A204.1 (cell line): Measurements from ENCODE around the gene AGAP1.

ENCODE experiments used
- FAIRE-seq: peaks from 2 replicates; lab custom pipeline; 2012; peaks lifted over from hg19 to GRCh38; lab: Jason Lieb, UNC

Gene AGAP1

GRCh38 chr2:235770909-235771820, 277.3 kb downstream of the AGAP1 start:
- no peak for FAIRE-seq

DNA sequence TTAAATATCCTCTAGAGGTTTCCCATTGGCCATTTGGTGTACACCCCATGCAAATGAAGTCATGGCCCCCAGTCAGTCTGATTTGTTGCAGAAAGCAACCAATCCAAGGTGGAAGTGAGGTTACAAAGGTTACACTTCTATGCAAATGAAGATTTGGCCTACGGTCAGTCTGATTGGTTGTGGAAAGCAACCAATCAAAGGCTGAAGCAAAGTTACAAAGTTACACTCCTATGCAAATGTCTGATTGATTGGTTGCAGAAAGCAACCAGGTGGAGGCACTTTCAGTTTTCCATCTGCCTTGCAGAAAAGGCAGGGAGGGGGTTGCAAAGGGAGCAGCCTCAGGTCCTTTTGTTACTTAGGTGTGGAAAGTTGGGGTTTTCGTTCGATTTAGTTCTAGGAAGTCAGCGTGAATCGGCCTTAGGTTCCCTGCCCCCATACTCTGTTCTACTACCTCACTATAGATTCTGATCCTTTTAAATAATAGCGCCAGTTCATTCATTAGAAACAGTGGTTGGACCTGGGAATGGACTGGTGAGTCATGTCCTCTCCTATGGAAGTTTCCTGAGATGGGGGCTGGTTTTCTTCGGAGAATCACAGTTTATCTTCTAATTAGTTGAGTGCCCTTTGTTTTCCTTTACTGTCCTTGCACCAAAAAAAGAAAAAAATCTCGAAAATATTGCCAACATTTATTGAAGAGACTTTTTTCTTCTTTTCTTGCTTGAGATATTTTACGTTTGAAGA, 279.5 kb downstream of the AGAP1 start:
- no peak for FAIRE-seq

GRCh38 chr2:235774153-235774870, 280.5 kb downstream of the AGAP1 start:
- no peak for FAIRE-seq

GRCh38 chr2:235776531-235776930, 282.7 kb downstream of the AGAP1 start:
- FAIRE-seq: no peak

- FAIRE-seq: no peak
Observed at GRCh38 chr2:235779444-235779896, 285.6 kb downstream of the AGAP1 start.

DNA sequence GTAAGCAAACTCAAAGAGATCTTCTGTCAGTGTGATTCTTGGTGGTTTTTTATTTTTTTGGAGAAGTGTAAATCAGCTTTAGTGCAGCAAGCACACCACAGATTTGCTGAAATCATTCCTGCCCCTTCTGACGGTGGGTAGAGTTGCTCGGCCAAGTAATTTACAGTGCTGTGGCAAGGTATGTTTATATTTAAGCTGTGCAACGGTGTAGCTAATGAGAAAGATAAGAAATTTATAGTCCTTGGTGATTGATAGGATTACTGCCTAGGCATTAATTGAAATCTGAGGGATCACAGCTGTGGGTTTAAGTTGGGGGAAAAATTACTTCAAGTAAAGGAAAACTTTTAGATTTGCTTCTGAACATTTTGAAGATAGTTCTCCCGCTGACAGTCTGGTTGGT, 286.6 kb downstream of the AGAP1 start:
- no peak for FAIRE-seq

DNA sequence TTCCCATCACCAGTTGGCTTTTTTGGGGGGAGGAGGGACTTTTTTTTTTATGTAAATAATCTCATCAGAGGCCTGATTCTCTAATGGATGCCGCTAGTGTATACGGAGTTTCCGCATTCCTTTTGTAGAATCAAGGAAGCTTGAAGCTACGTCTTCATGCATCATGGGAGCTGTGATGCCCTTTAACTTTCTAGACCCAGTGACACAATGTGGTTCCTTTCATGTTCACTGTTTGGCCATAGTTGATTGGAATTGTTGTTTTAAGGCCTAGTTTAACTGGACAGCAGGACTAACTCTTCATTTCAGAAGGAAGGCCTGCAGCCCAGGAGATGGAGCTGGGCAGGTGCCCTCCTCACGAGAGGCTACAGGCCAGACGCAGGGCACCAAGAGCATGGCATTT, 287.9 kb downstream of the AGAP1 start:
- FAIRE-seq: no peak

- no peak for FAIRE-seq
Observed at GRCh38 chr2:235784788-235785187, 290.9 kb downstream of the AGAP1 start.

DNA sequence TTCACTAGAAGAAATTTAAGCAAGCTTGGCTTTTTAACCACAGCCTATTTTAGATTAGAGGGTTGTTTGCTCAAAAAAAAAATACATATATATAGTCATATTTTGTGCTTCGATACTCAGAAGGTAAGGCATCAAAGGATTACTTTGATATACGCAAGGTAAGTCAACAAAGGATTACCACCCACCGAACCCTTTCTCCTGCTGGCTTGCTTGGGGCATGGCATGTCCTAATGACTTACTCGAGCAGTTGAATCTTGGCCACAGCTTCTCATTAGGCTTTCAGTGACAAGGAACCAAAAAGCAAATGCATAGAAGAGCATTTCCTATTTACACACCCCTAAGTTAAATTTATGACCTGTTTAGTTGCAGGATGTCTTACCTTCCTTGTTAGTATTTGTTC, 295.7 kb downstream of the AGAP1 start:
- no peak for FAIRE-seq

- FAIRE-seq: no peak
Observed at GRCh38 chr2:235793163-235793752, 299.4 kb downstream of the AGAP1 start.

DNA sequence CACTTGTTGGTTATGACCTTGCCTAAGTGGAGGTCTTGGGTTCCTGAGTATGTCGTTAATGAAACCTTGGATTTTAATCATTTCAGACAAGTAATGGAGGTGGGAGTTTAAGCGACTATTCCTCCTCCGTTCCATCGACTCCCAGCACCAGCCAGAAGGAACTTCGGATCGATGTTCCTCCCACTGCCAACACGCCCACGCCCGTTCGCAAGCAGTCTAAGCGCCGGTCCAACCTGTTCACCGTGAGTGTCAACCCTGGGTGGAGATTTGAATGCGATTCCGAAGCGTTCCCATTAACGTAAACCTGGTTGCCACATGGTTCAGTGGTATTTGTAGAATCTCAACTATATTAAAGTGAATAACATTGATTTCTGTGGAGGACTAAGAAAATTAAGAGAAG, 305.4 kb downstream of the AGAP1 start:
- FAIRE-seq: no peak

GRCh38 chr2:235802542-235802941, 308.7 kb downstream of the AGAP1 start:
- no peak for FAIRE-seq

DNA sequence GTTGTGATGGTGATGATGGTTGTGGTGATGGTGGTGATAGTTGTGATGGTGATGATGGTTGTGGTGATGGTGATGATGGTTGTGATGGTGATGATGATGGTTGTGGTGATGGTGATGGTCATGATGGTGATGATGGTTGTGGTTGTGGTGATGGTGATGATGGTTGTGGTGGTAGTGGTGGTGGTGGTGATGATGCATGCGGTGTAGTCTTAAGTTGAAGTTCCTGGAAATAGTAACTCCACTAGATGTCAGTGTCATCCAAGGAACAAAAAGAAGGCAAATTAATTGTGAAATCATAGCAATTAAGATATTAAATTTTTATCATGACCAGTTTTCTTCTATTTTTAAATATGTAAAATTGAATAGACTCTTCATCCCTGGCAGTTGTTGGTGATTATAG, 309.2 kb downstream of the AGAP1 start:
- FAIRE-seq: no peak

GRCh38 chr2:235804676-235805075, 310.8 kb downstream of the AGAP1 start:
- no peak for FAIRE-seq

DNA sequence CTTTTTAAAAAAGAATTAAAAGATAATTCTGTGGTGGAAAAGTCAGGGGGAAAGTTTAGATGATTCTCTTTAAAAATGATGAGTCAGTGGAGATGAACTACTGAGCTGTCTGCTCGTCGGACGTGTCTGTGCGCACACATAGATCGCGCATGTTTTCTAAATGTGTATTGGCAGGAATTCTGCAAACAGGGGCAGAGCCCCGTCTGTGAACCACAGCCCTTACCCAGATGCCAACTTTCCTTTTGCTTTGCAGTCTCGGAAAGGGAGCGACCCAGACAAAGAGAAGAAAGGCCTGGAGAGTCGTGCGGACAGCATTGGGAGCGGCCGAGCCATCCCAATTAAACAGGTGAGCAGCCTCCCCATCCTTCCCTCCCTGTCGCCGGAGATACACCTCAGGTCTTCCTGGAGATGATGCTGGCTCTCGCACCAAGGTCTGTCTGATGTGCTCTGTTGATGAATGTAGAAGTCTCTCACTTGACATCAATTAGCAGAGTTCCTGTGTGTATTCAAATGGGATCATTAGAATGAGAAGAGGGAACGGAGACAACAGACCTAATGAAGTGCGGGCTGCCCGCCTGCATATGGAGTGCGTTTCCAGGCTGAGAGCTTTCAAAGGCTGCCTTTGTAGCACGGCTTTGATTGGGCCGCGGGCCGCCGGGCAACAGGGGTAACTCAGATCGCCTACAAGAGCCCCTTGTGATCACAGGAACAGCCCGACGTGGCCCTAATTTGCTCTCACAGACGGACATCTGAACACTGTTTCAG, 313.3 kb downstream of the AGAP1 start:
- FAIRE-seq: no peak

DNA sequence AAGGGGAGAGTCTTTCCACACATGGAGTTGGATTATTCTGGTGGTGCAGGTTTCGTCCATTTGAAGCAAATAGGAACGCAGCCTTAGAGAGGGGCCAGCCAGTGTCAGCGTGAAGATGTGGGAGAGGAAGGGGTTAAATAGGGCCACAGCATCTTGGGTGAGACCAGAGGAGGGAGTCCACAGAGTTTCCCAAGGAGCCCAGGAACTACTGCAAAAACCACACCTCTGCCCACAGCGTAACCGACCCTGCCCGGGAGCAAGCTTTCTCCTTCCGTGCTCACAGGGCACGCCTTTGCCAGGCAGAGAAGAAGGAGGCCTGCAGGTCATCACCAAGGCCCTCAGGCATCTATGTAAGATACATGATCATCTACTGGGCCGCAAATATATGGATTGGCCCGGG, 314.5 kb downstream of the AGAP1 start:
- FAIRE-seq: no peak

DNA sequence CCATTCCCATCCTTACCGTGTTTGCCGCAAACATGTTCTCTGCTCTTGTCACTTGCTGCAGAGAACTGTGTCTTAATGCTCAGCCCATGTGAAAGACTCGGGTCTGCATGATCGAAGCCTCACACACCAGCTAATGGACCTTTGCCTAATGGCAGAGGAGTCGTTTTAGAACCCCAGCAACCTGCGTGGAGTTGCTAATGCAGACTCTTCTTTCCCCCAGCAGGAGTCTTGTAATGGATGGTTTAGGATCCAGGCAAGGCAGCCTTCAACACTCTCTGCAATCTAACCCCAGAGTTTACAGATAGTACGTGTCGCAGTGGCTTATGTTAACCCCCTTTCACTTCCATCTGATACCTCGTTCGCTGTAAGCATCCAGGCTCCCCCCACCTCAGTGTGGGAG, 316.4 kb downstream of the AGAP1 start:
- no peak for FAIRE-seq

- no peak for FAIRE-seq
Observed at GRCh38 chr2:235810846-235811245, 317.0 kb downstream of the AGAP1 start.

DNA sequence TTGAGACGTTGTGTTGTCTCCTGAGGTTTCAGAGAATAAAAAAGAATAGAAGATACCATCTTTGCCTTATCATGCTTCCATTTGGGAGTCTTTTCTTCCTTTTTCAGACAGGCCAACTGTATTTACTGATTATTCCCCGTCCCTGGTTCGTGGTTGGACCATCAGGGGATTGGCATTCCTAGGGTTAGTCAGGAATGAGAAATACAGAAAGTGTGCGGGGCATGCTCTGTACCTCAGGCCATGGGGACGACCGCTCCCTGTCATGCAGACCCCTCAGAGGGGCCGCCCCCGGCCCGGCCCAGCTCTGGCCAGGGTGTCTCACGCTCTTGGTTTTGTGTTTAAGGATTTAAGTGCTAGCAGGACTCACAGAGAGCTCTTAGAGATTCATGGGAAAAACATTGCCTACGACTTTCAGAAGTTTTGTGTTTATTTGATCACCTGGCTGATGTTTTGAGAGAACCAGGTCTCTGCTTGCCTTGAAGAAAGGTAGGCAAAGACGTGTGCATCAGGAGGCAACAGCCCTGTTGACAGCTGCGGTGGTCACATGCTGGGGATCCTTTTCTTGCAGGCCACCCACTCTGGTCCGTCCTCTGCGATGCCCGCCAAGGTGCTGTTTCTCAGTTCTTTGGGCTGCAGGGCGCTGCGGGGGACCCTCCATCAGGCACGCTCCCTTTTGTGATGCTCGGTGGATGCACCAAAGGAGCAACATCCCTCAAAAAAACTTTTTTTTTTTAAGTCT, 317.8 kb downstream of the AGAP1 start:
- FAIRE-seq: no peak

DNA sequence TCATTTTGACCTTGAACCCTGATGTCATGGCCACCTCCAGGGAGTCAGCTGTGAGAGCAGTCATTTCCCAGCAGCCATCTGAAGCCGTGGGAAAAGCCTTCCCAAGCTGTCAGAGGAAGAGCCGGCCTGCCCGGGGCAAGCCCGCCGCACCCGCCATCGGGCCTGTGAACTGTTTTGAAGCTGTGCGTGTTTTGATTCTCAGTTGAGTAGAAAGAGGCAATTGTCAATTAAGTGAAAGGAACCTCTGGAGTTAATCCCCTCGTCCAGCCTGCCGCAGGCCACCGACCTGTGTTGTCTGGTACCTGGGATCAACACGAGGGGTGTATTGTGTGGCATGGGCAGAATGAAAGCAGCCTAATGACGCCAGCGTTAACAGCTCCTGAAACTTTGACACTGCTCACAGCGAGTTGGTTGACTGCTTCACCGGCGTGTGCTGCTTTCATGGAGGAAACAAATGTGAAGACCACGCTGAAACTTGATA, 318.4 kb downstream of the AGAP1 start:
- no peak for FAIRE-seq

DNA sequence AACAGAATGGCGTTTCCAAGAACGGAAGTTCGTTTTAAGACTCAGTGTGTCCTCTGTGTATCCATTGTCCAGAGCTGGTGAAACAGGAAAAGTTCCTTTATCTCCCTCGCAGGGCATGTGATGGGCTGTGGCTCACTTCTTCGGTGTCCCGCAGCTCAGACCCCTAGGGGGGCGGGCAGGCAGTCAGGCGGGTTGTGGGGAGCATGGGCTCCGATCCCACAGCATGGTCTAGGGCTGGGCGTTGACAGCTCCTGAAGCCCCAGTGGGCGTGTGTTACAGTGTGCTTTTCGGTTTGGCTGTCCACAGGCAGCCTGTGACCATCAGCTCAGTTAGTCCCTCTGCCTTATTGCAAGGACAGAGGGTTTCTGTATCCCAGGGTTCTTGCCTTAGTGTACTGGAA, 319.6 kb downstream of the AGAP1 start:
- FAIRE-seq: no peak
